RWPE1 (cell line): ENCODE data around the gene DNASE2.
A peak's percentile ranks its signal among the peaks of the same experiment; 100 is the strongest.

Experiments used
- CTCF ChIA-PET: fragments of 350-600 bp; sonication (Branson Sonifier 250); formaldehyde crosslinking; extraction: SDS; loops from one replicate; lab custom pipeline; 2021; lab: Yijun Ruan, JAX
- POLR2A ChIA-PET: fragments of 400-600 bp; formaldehyde crosslinking; extraction: SDS; loops from one replicate; lab custom pipeline; 2020; ENCODE audit warnings: antibody characterized with exemption; ENCODE audit not compliant: low non-redundant PET; lab: Yijun Ruan, JAX
- DNase-seq: peaks from one replicate; pipeline ENCODE4 v3.0.0; 2012; ENCODE audit warnings: low spot score
- H3K27ac ChIP-seq: fragments of 450-650 bp; 2 replicates; pipeline ENCODE4 v1.5.1; 2017
- TF ChIP-seq, protein P1 (sequence below): fragments of 450-650 bp; conservative IDR thresholded peaks from 2 replicates; pipeline ENCODE4 v1.5.1; 2017; ENCODE audit warnings: low read depth, mild to moderate bottlenecking

DNASE2 gene

GRCh38 chr19:12886651-12886968 is 5.4 kb upstream of the DNASE2 start:
- H3K27ac ChIP-seq = no peak overlapping the region
- TF ChIP-seq, protein P1, sequence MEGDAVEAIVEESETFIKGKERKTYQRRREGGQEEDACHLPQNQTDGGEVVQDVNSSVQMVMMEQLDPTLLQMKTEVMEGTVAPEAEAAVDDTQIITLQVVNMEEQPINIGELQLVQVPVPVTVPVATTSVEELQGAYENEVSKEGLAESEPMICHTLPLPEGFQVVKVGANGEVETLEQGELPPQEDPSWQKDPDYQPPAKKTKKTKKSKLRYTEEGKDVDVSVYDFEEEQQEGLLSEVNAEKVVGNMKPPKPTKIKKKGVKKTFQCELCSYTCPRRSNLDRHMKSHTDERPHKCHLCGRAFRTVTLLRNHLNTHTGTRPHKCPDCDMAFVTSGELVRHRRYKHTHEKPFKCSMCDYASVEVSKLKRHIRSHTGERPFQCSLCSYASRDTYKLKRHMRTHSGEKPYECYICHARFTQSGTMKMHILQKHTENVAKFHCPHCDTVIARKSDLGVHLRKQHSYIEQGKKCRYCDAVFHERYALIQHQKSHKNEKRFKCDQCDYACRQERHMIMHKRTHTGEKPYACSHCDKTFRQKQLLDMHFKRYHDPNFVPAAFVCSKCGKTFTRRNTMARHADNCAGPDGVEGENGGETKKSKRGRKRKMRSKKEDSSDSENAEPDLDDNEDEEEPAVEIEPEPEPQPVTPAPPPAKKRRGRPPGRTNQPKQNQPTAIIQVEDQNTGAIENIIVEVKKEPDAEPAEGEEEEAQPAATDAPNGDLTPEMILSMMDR = no peak
- ChIA-PET CTCF (no interaction called here), POLR2A (no interaction called here)
- no peak for DNase-seq

DNA sequence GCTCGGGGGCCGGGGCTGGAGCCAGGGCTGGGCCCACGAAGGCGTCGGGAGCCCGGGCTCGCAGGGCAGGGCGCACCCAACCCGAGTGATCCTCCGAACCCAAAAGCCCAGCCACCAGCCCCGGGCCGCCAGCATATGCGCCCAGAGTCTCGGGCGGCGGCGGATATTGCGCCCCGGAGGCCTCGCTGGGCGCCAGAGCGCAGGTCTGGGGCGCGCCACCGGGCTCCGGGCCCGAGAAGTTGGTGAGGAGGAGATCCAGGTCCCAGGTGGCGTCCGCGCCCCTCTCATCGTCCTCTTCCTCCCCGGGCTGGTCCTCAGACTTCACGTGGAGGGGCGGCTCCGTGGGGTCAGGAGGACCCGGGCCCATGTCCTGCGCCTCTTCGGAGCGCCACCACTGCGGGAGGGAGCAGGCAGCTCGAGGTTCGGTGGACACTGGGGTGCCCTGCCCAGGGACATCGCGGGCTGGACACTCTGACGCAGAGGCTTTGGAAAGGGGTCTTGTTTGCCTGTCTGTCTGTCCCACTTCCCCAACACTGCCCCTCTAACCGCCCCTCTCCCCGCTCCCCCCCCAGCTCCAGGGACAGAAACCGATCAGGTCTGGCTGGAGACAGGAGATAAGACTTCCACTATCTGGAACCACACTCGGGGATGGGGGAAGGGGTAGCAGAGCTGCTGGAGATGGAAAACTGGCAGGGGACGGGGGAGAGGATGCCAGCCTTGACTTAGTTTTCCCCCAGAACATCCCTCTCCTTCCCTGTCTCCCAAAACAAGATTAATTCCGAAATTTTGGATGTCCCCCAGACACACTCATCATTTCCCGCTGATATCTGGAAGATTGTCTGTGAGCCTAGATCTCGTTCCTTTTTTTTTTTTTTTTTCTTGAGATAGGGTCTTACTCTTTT is 4.8 kb upstream of the DNASE2 start:
- TF ChIP-seq, protein P1 = no peak; the same call in 1 of the 2 replicates
- H3K27ac ChIP-seq = peak overlapping the region; percentile 2; the same call in 1 of the 2 replicates
- ChIA-PET POLR2A (no interaction called here), CTCF (interaction anchor here (0.6 to 1.0 kb wide), 3 partner anchors 38 to 89 kb away, joined by 3 to 5 read pairs (median 4); no protein-coding TSS in a partner anchor)
- DNase-seq = no peak

GRCh38 chr19:12884926-12885748 is 3.9 kb upstream of the DNASE2 start:
- peak; percentile 66 for DNase-seq
- CTCF ChIA-PET = interaction anchor here (0.6 to 1.0 kb wide), 5 partner anchors 21 to 90 kb away, joined by 3 to 5 read pairs (median 4); no protein-coding TSS in a partner anchor
- TF ChIP-seq, protein P1 = peak; percentile 62
- POLR2A ChIA-PET = no interaction called here
- H3K27ac ChIP-seq = peak overlapping the region; percentile 2; the same call in 1 of the 2 replicates

GRCh38 chr19:12884627-12884925 is 3.3 kb upstream of the DNASE2 start:
- DNase-seq = no peak
- CTCF ChIA-PET = interaction anchor here (0.8 to 0.9 kb wide), 3 partner anchors 21 to 40 kb away, joined by 3 to 4 read pairs (median 4); no protein-coding TSS in a partner anchor
- H3K27ac ChIP-seq = peak overlapping the region; percentile 2; the same call in 1 of the 2 replicates
- POLR2A ChIA-PET = no interaction called here
- TF ChIP-seq, protein P1 = no peak

DNA sequence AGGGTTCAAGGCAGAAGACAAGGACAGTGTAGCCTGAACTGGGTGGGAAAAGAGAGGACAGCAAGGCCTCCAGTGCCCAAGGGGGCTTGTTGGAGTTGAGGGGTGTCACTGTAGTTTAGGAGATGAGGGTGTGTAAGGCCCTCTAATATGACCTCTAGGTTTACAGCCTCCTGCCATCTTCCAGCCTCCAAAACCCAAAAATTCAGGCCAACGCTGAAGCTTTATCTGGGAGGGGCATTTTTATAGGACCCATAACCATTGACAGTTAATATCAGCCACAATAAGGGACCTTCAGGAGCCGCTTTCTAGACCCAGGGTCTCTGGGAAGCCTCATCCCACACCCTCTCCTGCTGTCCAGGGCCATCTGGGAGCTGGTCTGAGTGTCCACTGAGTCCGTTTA is 3.0 kb upstream of the DNASE2 start:
- DNase-seq = no peak
- TF ChIP-seq, protein P1 = no peak
- H3K27ac ChIP-seq = no peak overlapping the region; the same call in 1 of the 2 replicates
- ChIA-PET CTCF (no interaction called here), POLR2A (no interaction called here)

GRCh38 chr19:12882589-12882988 is 1.3 kb upstream of the DNASE2 start:
- peak overlapping the region; percentile 87; the same call in 1 of the 2 replicates for H3K27ac ChIP-seq
- ChIA-PET CTCF (interaction anchor here (0.6 to 1.9 kb wide), 2 partner anchors 33 to 35 kb away, joined by 4 to 8 read pairs; no protein-coding TSS in a partner anchor), POLR2A (interaction anchor here (0.6 to 0.7 kb wide), 2 partner anchors 12 to 162 kb away, joined by 3 read pairs; no protein-coding TSS in a partner anchor)
- TF ChIP-seq, protein P1 = no peak
- DNase-seq = no peak
